Mesodermal cell (in vitro differentiated cells): ENCODE results near the gene UBE2J2.

Experiments used
- H3K27ac ChIP-seq: 2 replicates; pipeline ENCODE4 v1.7.0; 2013; ENCODE audit warnings: mild to moderate bottlenecking, low read depth, low read length, moderate library complexity; ENCODE audit not compliant: severe bottlenecking
- H3K36me3 ChIP-seq: 2 replicates; pipeline ENCODE4 v1.7.1; 2013; ENCODE audit warnings: mild to moderate bottlenecking, low read length, moderate library complexity; ENCODE audit not compliant: control insufficient read depth, insufficient read depth
- H3K4me1 ChIP-seq: one replicate; pipeline ENCODE4 v1.7.1; 2013; ENCODE audit warnings: mild to moderate bottlenecking, low read length; ENCODE audit not compliant: insufficient read depth, control insufficient read depth, poor library complexity, severe bottlenecking
- H3K4me3 ChIP-seq: 2 replicates; pipeline ENCODE4 v1.7.0; 2013; ENCODE audit warnings: low read length, control low read depth, mild to moderate bottlenecking; ENCODE audit not compliant: insufficient read depth, poor library complexity, severe bottlenecking; ENCODE audit errors: extremely low read depth
- H3K9me3 ChIP-seq: 2 replicates; pipeline ENCODE4 v1.7.1; 2013; ENCODE audit warnings: mild to moderate bottlenecking, low read length, moderate library complexity; ENCODE audit not compliant: control insufficient read depth
- WGBS, 2 experiments: methylation state at CpG; one replicate each; pipeline ENCODE4 v1.1.5; 2013; ENCODE audit warnings: missing lambda C conversion rate in 2 of 2; ENCODE audit not compliant: insufficient coverage in 2 of 2; 5-methylcytosine and 5-hydroxymethylcytosine counted together

UBE2J2 gene

GRCh38 chr1:1260843-1261560 is 12.7 kb downstream of the UBE2J2 start:
- Histone ChIP-seq H3K4me3 (no peak overlapping the region), H3K36me3 (peaks cover 79% of the 10 kb centered on the region), H3K27ac (no peak overlapping the region), H3K4me1 (peaks cover 7% of the 10 kb centered on the region), H3K9me3 (no peaks in the 10 kb centered on the region)
- 90 to 92% methylated on average over 16 of the region's 16 CpGs for WGBS, 2 experiments

DNA sequence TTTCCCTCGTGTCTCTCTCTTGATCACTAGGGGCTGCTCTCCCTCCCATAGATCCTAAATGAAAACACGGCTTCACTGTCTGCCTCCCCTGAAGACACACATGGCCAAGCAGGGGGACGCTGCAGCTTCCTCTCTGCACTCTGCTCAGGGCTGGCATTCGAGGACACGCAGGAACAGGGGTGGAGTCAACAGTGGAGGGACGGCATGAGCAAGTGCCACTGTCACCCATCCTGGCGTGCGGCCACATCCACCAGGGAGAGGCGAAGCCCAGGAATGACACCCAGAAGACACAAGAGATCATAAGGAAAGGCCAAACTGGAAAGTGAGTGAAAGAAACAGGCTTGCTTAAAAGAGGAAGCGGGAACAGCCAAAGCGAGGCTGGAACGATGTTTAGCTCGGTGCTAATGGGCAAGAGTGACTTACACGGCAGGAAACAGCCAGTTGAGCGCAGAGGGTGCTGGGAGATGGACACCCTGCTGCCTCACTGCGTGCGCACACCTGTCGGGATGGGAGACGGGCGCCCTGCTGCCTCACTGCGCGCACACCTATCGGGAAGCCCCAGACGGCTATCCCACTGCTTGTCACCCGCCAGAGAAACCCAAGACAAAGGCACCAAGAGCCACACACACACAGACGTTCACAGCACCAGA is 13.6 kb downstream of the UBE2J2 start:
- WGBS, 2 experiments: 94 to 95% methylated on average over 24 to 25 of the region's 26 CpGs
- Histone ChIP-seq H3K9me3 (no peaks in the 10 kb centered on the region), H3K36me3 (peaks cover 85% of the 10 kb centered on the region), H3K4me1 (peaks cover 5% of the 10 kb centered on the region), H3K27ac (no peak overlapping the region), H3K4me3 (no peak overlapping the region)

- Histone ChIP-seq H3K4me3 (no peak overlapping the region), H3K9me3 (no peaks in the 10 kb centered on the region)
- 92 to 99% methylated on average over 11 to 16 of the region's 18 CpGs for WGBS, 2 experiments
Observed at GRCh38 chr1:1259540-1259939, 14.1 kb downstream of the UBE2J2 start.

GRCh38 chr1:1259119-1259488 is 14.6 kb downstream of the UBE2J2 start:
- Histone ChIP-seq H3K36me3 (peaks cover 85% of the 10 kb centered on the region), H3K4me1 (no peaks in the 10 kb centered on the region), H3K9me3 (no peaks in the 10 kb centered on the region), H3K27ac (no peak overlapping the region), H3K4me3 (no peak overlapping the region)
- 96 to 98% methylated on average over 22 of the region's 22 CpGs for WGBS, 2 experiments

More at GRCh38 chr1:1259540-1259939, 14.1 kb downstream of the UBE2J2 start:
- Histone ChIP-seq H3K27ac (no peak overlapping the region), H3K4me1 (no peaks in the 10 kb centered on the region), H3K36me3 (peaks cover 85% of the 10 kb centered on the region)

GRCh38 chr1:1256956-1257871 is 16.4 kb downstream of the UBE2J2 start:
- H3K36me3 ChIP-seq: peaks cover 84% of the 10 kb centered on the region

DNA sequence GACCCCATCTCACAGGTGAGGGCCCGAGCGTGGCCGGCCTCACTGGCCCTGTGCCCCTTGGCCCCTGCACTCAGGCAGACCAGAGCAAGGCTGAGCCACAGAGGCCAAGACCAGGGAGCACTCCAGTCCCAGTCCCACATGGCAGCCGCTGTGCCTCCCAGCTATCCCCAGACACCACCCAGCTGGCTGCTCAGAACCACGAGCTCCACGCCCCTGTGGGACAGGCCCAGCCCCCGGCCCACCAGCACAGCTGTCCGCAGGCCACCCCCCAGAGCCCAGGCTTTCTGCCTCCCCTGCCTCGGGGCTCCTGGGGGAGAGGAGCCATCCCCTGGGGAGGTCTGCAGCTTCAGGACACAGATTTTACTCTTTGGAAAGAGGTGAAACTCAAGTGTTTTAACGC is 18.0 kb downstream of the UBE2J2 start:
- WGBS, 2 experiments: 96 to 100% methylated on average over 4 to 8 of the region's 10 CpGs
- Histone ChIP-seq H3K4me3 (no peak overlapping the region), H3K36me3 (peaks cover 77% of the 10 kb centered on the region)

More at GRCh38 chr1:1256956-1257871, 16.4 kb downstream of the UBE2J2 start:
- 96 to 97% methylated on average over 19 to 20 of the region's 31 CpGs for WGBS, 2 experiments
- no peaks in the 10 kb centered on the region for H3K9me3 ChIP-seq
- no peaks in the 10 kb centered on the region for H3K4me1 ChIP-seq
- no peak overlapping the region for H3K4me3 ChIP-seq
- no peak overlapping the region for H3K27ac ChIP-seq

DNA sequence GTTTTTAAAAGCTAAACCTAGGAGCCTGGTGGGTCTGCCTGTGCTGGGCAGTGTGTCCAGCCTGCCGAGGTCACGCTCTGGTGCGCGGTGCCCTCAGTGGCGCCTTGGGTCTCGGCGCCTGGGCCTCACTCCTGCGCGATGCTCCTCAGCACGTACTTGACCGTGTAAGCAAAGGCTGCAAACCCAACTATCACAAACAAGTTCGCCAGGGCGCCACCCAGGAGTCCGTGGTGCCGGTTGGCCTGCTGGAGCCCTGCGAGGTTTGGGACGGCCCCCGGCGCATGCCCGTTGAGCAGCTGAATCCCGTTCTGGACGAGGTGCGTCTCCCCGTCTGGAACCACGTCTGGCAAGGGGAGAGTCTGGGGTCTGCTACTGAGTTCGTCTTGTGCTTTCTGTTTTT is 18.6 kb downstream of the UBE2J2 start:
- WGBS, 2 experiments: 96 to 98% methylated on average over 26 of the region's 26 CpGs
- peaks cover 72% of the 10 kb centered on the region for H3K36me3 ChIP-seq

More for the DNA sequence above, 18.0 kb downstream of the UBE2J2 start:
- H3K4me1 ChIP-seq: peaks cover 6% of the 10 kb centered on the region
- H3K27ac ChIP-seq: no peak overlapping the region
- no peaks in the 10 kb centered on the region for H3K9me3 ChIP-seq

DNA sequence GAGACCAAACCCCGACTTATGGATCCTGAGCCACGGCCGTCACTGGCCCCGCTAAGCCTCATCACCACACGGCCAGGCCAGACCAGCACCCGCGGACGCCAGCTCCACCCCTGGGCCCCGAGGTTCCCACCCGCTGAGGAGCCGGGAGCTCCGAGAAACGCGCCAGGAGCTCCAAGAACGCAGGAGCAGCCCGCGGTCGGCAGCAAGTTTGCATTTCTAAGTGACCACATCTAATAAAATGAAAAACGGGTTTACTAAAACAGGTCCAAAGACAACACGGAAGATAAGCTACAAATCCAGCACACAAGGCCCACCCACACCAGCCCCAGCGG is 19.0 kb downstream of the UBE2J2 start:
- peaks cover 8% of the 10 kb centered on the region for H3K4me1 ChIP-seq
- H3K9me3 ChIP-seq: no peaks in the 10 kb centered on the region
- WGBS, 2 experiments: 92 to 96% methylated on average over 20 of the region's 21 CpGs
- H3K27ac ChIP-seq: no peak overlapping the region
- H3K4me3 ChIP-seq: no peak overlapping the region
- H3K36me3 ChIP-seq: peaks cover 67% of the 10 kb centered on the region

More for the DNA sequence above, 18.6 kb downstream of the UBE2J2 start:
- Histone ChIP-seq H3K27ac (no peak overlapping the region), H3K4me1 (peaks cover 8% of the 10 kb centered on the region), H3K9me3 (no peaks in the 10 kb centered on the region), H3K4me3 (no peak overlapping the region)

DNA sequence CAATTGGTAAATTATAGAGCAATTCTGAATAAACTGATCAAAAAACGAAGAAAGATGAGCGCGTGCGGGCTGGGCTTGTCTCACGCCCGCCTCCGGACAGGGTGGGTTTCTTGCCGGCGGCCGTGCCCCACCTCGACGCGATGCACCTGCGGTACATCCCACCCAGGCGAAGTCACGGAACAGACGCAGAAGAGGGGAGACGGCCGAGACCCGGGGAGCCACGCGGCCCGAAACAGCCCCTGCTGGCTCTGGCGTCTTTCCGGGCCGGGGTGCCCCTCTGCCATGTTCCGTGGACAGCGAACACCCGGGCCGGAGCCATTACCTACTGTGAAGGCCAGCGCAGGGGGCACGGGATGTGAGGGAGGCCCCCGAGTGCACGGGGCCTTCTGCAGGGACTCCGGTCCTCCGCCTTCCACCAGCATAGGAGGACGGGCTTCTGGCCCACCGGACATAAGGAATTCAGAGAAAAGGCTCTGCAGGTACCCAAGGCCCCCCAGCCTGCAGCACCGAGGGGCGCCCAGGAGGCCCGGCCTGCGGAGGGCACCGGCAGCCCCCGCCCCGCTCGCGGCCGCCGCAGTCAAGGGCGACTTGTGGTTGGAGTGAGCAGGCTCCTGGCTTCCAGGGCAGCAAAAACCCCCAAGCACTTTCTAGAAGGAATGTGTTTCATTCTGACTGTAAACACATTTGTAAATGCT is 19.5 kb downstream of the UBE2J2 start:
- no peak overlapping the region for H3K27ac ChIP-seq
- peaks cover 8% of the 10 kb centered on the region for H3K4me1 ChIP-seq
- no peaks in the 10 kb centered on the region for H3K9me3 ChIP-seq
- 97 to 98% methylated on average over 42 to 49 of the region's 50 CpGs for WGBS, 2 experiments
- peaks cover 62% of the 10 kb centered on the region for H3K36me3 ChIP-seq
- no peak overlapping the region for H3K4me3 ChIP-seq

DNA sequence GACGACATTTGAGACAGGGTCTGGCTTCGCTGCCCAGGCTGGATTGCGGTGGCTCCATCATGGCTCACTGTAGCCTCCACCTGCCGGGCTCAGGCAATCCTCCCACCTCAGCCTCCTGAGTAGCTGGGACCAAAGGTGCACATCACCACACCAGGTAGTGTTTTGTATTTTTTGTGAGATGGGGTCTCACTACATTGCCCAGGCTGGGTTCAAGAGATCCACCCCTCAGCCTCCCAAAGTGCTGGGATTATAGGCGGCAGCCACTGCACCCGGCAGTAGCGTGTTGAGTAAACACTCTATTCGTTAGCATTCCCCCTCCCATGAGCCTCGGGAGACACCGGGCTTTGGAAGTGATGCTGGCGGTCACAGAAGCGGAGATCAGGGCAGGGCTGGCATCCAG is 20.3 kb downstream of the UBE2J2 start:
- no peaks in the 10 kb centered on the region for H3K9me3 ChIP-seq
- H3K36me3 ChIP-seq: peaks cover 61% of the 10 kb centered on the region
- H3K4me1 ChIP-seq: peaks cover 8% of the 10 kb centered on the region
- H3K27ac ChIP-seq: no peak overlapping the region
- no peak overlapping the region for H3K4me3 ChIP-seq
- WGBS, 2 experiments: 94% methylated on average over 10 to 12 of the region's 12 CpGs
